ENCODE data around the gene KNOP1.
A peak's percentile ranks its signal among the peaks of the same experiment; 100 is the strongest.

Gene KNOP1

GRCh38 chr16:19757762-19758595 is 40.0 kb upstream of the KNOP1 start:
- peak; percentile 19 for DNase-seq (ENCODE audit: low read depth)
- TF ChIP-seq CTCF (conservative IDR thresholded peaks at IDR 0.05; ENCODE audit: low read depth, low read length), result no peak
- H3K4me3 ChIP-seq (ENCODE audit: low read depth, low read length), result no peak overlapping the region

GRCh38 chr16:19757026-19757425 is 39.0 kb upstream of the KNOP1 start:
- peak; percentile 73 for DNase-seq (ENCODE audit: low read depth)
- no peak overlapping the region for H3K4me3 ChIP-seq (ENCODE audit: low read depth, low read length)
- no peak for TF ChIP-seq CTCF (conservative IDR thresholded peaks at IDR 0.05; ENCODE audit: low read depth, low read length)

- H3K4me3 ChIP-seq (ENCODE audit: low read depth, low read length), result no peak overlapping the region
- DNase-seq (ENCODE audit: low read depth), result no peak
- no peak for TF ChIP-seq CTCF (conservative IDR thresholded peaks at IDR 0.05; ENCODE audit: low read depth, low read length)
These were observed 37.2 kb upstream of the KNOP1 start for GRCh38 chr16:19755268-19755667.

DNA sequence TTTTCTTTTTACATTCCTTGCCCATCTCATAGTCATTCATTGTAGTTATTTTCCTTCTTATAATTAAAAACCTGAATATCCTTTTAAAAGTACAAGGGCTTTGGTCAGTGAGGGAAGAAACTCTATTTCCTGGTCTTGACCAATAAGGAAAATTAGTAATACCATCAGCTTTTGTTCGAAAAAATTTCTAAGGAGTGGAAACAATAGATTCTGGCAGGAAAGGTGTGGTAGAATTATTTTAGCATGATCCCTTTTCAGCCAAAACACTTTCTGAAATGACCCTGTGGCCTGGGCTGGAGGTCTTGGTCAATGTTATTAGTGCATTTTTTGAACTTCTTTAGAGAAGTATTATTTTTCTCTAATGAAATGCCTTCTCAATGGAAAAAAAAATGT is 36.6 kb upstream of the KNOP1 start:
- no peak for TF ChIP-seq CTCF (conservative IDR thresholded peaks at IDR 0.05; ENCODE audit: low read depth, low read length)
- DNase-seq (ENCODE audit: low read depth), result no peak
- no peak overlapping the region for H3K4me3 ChIP-seq (ENCODE audit: low read depth, low read length)

DNA sequence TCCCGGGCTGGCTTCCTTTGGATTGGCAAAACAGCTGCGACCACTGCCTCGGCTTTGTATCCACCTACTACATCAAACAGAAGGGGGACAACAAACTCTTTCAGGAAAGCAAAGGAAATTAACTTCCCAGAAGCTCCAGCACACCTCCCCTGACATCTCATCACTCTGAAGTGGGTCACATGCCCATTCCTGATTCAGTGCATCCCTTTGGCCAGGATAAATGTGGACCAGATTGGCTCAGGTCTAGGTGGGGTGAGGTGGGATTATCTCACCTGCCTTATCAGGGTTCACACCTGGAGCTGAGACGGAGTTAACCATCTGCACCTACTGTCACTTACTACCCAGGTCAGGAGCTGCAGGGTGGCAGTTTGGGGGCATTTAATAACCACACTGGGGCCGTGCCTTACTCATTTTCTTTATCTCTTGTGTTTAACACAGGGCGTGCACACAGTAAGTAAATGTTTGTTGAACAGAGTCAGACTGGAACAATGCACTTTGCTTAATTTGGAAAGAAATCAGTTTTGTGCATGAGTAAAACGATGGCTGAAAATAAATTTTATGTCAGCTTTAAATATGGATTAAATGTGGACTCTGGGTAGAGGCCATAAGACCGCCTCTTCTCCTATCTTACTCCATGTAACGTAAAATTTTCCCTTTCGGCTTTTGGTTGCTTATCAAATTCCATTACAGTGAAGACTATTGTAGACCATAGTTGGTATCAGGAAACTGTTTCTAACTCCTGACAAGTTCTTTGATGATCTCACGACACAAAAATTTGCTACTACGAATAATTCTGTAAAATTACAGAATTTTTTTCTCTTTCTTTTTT is 36.0 kb upstream of the KNOP1 start:
- TF ChIP-seq CTCF (conservative IDR thresholded peaks at IDR 0.05; ENCODE audit: low read depth, low read length), result no peak
- H3K4me3 ChIP-seq (ENCODE audit: low read depth, low read length), result no peak overlapping the region
- DNase-seq (ENCODE audit: low read depth), result peak; percentile 85

- no peak for DNase-seq (ENCODE audit: low read depth)
- TF ChIP-seq CTCF (conservative IDR thresholded peaks at IDR 0.05; ENCODE audit: low read depth, low read length), result no peak
- no peak overlapping the region for H3K4me3 ChIP-seq (ENCODE audit: low read depth, low read length)
These were observed 33.7 kb upstream of the KNOP1 start for GRCh38 chr16:19751478-19752385.
